Adrenal gland (tissue), 12 donors: ENCODE data around the gene RAB33A. TPM values are rescaled to one million over a fixed set of nuclear protein-coding genes. Genes with fewer than 3 reads are reported as not detected.

Source experiments
- DNase-seq, 7 donors: peaks; one replicate each; pipeline ENCODE4 v3.0.0-alpha.2; 2019 to 2020
- H3K27ac ChIP-seq, 5 donors: fragments of 200-600 bp; sonication (generic) in 4 of 5; 1 replicate in 3 of 5; 2 replicates in 2 of 5; pipeline versions ENCODE4 v1.5.1 to v1.8.0; 2016 to 2020; ENCODE audit warnings: mild to moderate bottlenecking in 1 of 5
- H3K27me3 ChIP-seq: fragments of 200-600 bp; 2 replicates; pipeline ENCODE4 v1.8.0; 2021
- H3K36me3 ChIP-seq, 2 donors: fragments of 200-600 bp; replicated peaks in 1 of 2; 1 replicate in 1 of 2; 2 replicates in 1 of 2; pipeline versions ENCODE4 v1.5.1 to v1.8.0; 2018 to 2022
- H3K4me1 ChIP-seq, 2 donors: fragments of 200-600 bp; replicated peaks in 1 of 2; 1 replicate in 1 of 2; 2 replicates in 1 of 2; pipeline versions ENCODE4 v1.5.1 to v1.8.0; 2018 to 2021
- H3K4me3 ChIP-seq, 4 donors: fragments of 200-600 bp; sonication (generic) in 3 of 4; one replicate each; pipeline ENCODE4 v1.5.1; 2016 to 2018
- H3K9me3 ChIP-seq, 3 donors: fragments of 200-600 bp; sonication (generic) in 1 of 3; replicated peaks in 1 of 3; 1 replicate in 2 of 3; 2 replicates in 1 of 3; pipeline versions ENCODE4 v1.5.1 to v1.8.0; 2016 to 2021
- CTCF ChIP-seq, 6 experiments: fragments of 450-650 bp in 4 of 6; fragments of 200-600 bp in 2 of 6; sonication (generic) in 1 of 6; IDR thresholded peaks; 1 replicate in 5 of 6; 2 replicates in 1 of 6; pipeline versions ENCODE4 v1.5.1 to v1.8.0; 2016 to 2021; ENCODE audit warnings: antibody characterized with exemption in 6 of 6, mild to moderate bottlenecking in 2 of 6, moderate library complexity in 1 of 6
- POLR2A ChIP-seq, 2 donors: fragments of 450-650 bp; IDR thresholded peaks; one replicate each; pipeline ENCODE4 v1.6.1; 2017; ENCODE audit warnings: antibody characterized with exemption in 2 of 2, mild to moderate bottlenecking in 2 of 2, moderate library complexity in 1 of 2
- WGBS, 4 donors: extraction: QIAGEN DNeasy Blood & Tissue Kit in 2 of 4; methylation state at CpG; one replicate each; pipeline versions ENCODE4 v1.1.5 to v1.1.7; 2013 to 2017; 5-methylcytosine and 5-hydroxymethylcytosine counted together
- intact Hi-C, 2 donors: fragments of 100-400 bp; cut with DNase I; formaldehyde crosslinking; loops; one replicate each; pipeline versions ENCODE4 v1.14.1 to v1.15.0; 2022 to 2023
- polyA plus RNA-seq, 3 donors: library from polyadenylated mRNA; stranded (reverse); fragments of 200-250 nt in 2 of 3; fragments of 350-450 nt in 1 of 3; fragmentation: Illumina TruSeq in 1 of 3; extraction: RNeasy Lipid Tissue Mini Kit (QIAGEN cat#74804) in 1 of 3; gene quantifications; one replicate each; pipeline ENCODE4 v1.2.3, GENCODE V29; 2013 to 2014
- total RNA-seq, 9 donors: library from RNA; depleted of rRNA in 4 of 9; stranded (reverse); fragments of >200 nt in 4 of 9; fragments of 120-200 nt in 1 of 9; fragmentation: NEBNext Ultra II Directional in 1 of 9; extraction: Animal tissue kit (Norgen Biotek cat#: 25700) in 1 of 9; gene quantifications; one replicate each; pipeline versions ENCODE4 v1.1.0 to v1.2.4, GENCODE V29; 2013 to 2023
- donor health status: healthy with polysubstance abuse.
- donor health status: Bipolar disorder and iron deficiency.
- donor health status: DM: yes; HTN: yes; CAD: no.
- donor health status: DM: no; HTN: no; CAD: no.
- donor health status: DM: no; HTN: no; CAD: no.
- donor health status: DM: yes; HTN: yes; CAD: no.

Gene RAB33A
- total and polyA plus RNA-seq, 12 donors: 0.24 to 7.6 (median 1.2) TPM

- H3K4me1 ChIP-seq: peaks cover 9 to 28% of the 10 kb centered on the region in 2 donors
- intact Hi-C loops: no loop called here
- WGBS, 4 donors: 2 to 39% (median 9%) methylated on average over 10 to 36 of the region's 36 CpGs
- no peaks in the 10 kb centered on the region for H3K27me3 ChIP-seq
- no peaks in the 10 kb centered on the region for H3K9me3 ChIP-seq
- H3K27ac ChIP-seq: peak overlapping the region in 2 of 5 donors; percentile 5 to 29
- TF ChIP-seq POLR2A (IDR thresholded peaks at IDR 0.05): no peak
- no peaks in the 10 kb centered on the region for H3K36me3 ChIP-seq
- H3K4me3 ChIP-seq: peak overlapping the region in 2 of 4 donors; percentile 19 to 51
- DNase-seq: peak; percentile 26 to 75 (median 36)
Observed at GRCh38 chrX:130170752-130171445, 863 bp upstream of the RAB33A start.

- H3K9me3 ChIP-seq: no peaks in the 10 kb centered on the region
- DNase-seq: no peak
- peaks cover 9 to 28% of the 10 kb centered on the region in 2 donors for H3K4me1 ChIP-seq
- no peak for TF ChIP-seq POLR2A (IDR thresholded peaks at IDR 0.05)
- TF ChIP-seq CTCF (IDR thresholded peaks at IDR 0.05): no peak
- no peaks in the 10 kb centered on the region for H3K27me3 ChIP-seq
- intact Hi-C loops: no loop called here
- H3K27ac ChIP-seq: peak overlapping the region in 2 of 5 donors; percentile 84 to 88
- WGBS, 4 donors: 35 to 65% (median 60%) methylated on average over 10 to 34 of the region's 34 CpGs
- no peaks in the 10 kb centered on the region for H3K36me3 ChIP-seq
- peak overlapping the region in 1 of 4 donors; percentile 51 for H3K4me3 ChIP-seq
Observed at GRCh38 chrX:130172127-130172845, 524 bp downstream of the RAB33A start.

DNA sequence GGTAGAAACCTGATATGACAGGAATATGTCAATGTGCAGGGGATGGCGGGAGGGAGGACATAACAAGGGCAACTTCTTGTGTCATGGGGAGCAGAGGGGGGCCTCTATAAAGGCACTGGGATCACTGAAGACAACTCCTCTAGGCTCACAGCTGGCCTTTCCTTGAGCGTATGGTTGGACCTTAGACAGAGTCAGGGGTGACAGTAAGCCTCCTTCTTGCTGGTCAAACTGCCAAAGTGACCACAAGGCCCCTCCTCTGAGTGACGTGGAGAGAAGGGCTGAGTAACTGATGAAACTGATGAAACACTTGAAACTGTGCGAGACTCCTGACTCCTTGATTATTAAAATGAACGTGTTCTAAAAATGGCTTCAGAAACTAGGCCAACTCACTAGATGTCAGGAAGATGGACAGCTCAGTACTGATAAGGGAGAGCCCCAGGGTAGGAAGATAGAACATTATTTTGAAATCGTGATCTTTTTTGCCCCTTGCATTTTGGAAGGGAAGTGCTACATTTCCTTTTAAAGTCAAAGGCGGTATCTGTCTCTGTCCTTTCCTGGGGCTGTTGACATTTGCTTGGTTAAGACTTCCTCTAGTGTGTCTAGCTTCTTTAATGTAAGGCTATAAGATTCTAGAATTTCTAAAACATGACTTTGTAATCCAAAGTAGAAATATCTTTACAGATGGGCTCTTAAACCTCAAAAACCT is 1.6 kb downstream of the RAB33A start:
- H3K27me3 ChIP-seq: no peaks in the 10 kb centered on the region
- H3K4me1 ChIP-seq: peaks cover 9 to 28% of the 10 kb centered on the region in 2 donors
- H3K36me3 ChIP-seq: no peaks in the 10 kb centered on the region
- H3K9me3 ChIP-seq: no peaks in the 10 kb centered on the region
- peak overlapping the region in 1 of 4 donors; percentile 6 for H3K4me3 ChIP-seq
- H3K27ac ChIP-seq: peak overlapping the region; percentile 49 to 88 (median 79)
- 4 to 29% (median 13%) methylated on average over 7 of the region's 7 CpGs for WGBS, 4 donors
- DNase-seq: peak; percentile 48 to 87 (median 73)
- TF ChIP-seq CTCF (IDR thresholded peaks at IDR 0.05) (no peak), POLR2A (IDR thresholded peaks at IDR 0.05) (peak in 1 of 2 donors; percentile 56)
- intact Hi-C loops: no loop called here

DNA sequence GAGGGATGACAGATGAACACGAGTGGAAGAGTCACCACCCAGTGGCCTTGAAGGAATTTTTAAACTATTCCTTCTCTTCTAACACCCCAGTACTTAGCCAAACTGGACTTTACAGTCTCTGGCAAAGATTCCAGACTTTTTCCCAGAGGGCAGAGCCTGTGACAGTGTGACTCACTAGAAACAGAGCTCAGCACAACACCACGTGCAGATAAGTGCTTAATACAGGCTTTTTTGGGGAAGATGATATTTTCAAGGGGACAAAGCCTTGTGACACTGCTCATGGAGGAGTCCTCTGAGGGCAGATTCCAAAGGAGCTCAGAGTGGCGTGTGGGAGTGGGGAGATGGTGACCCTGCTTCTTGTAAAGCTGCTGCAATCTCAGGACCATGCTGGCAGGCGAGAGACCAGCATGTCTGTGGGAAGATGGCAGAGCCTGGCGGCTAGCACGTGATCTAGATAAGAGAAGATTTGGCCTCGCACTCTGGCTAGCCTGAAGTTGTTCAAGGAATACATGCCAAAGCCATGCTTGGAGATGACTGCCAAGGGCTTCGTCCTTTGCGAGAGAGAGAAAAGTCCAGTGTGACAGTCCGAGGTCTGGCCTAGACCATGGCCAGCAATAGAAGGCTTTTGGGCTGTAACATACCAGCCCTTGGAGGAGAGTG is 2.4 kb downstream of the RAB33A start:
- no peaks in the 10 kb centered on the region for H3K27me3 ChIP-seq
- H3K27ac ChIP-seq: peak overlapping the region; percentile 49 to 88 (median 79)
- H3K9me3 ChIP-seq: no peaks in the 10 kb centered on the region
- 22 to 58% (median 33%) methylated on average over 4 to 10 of the region's 10 CpGs for WGBS, 4 donors
- peak overlapping the region in 1 of 4 donors; percentile 6 for H3K4me3 ChIP-seq
- TF ChIP-seq POLR2A (IDR thresholded peaks at IDR 0.05): no peak
- no peak for TF ChIP-seq CTCF (IDR thresholded peaks at IDR 0.05)
- H3K36me3 ChIP-seq: no peaks in the 10 kb centered on the region
- intact Hi-C loops: no loop called here
- DNase-seq: peak; percentile 45 to 84 (median 72)
- peaks cover 9 to 28% of the 10 kb centered on the region in 2 donors for H3K4me1 ChIP-seq
